HCT116 (cell line): ENCODE measurements around the gene NFKBIL1. TPM values are rescaled to one million over a fixed set of nuclear protein-coding genes. Genes with fewer than 3 reads are reported as not detected.

Source experiments
- ATAC-seq: fragments of 200-7000 bp; cut with Tn5 transposase; 2 replicates; pipeline ENCODE4 v1.9.1; 2020; ENCODE audit warnings: mild to moderate bottlenecking, moderate library complexity
- BruUV-seq: library from RNA; stranded (reverse); fragments of 400-500 nt; replicated peaks from 2 replicates; lab custom pipeline; 2021; lab: Mats Ljungman, UMichigan
- CTCF ChIA-PET: fragments of 300-600 bp; sonication (Branson Sonifier 250); formaldehyde crosslinking; loops from one replicate; lab custom pipeline; 2021; ENCODE audit warnings: antibody characterized with exemption; lab: Charles Lee
- POLR2A ChIA-PET: fragments of 300-600, 350-600 bp; sonication (Branson Sonifier 250); formaldehyde crosslinking; loops from one replicate; lab custom pipeline; 2021; ENCODE audit warnings: antibody characterized with exemption; lab: Charles Lee
- RAD21 ChIA-PET, 2 experiments: fragments of 300-600 bp; sonication (Branson Sonifier 250); formaldehyde crosslinking; loops; one replicate each; lab custom pipeline; 2023; ENCODE audit warnings: low total read pairs in 2 of 2; ENCODE audit not compliant: uncharacterized antibody in 2 of 2, unreplicated experiment in 2 of 2, low non-redundant PET in 1 of 2; lab: Charles Lee
- DNase-seq: peaks from one replicate; pipeline ENCODE4 v3.0.0-alpha.2; 2010; ENCODE audit warnings: low read depth, low spot score
- H2AFZ ChIP-seq: fragments of 200-600 bp; shearing (Covaris generic), sonication (generic); 2 replicates; pipeline ENCODE4 v1.6.1; 2017; ENCODE audit warnings: low read depth, mixed run types, mixed read lengths, antibody characterized with exemption, low read length; ENCODE audit not compliant: poor library complexity, severe bottlenecking
- H3K27ac ChIP-seq: 2 replicates; pipeline ENCODE4 v1.5.1; 2012; ENCODE audit warnings: low read depth, low read length
- H3K27me3 ChIP-seq: fragments of 200-600 bp; sonication (generic); 2 replicates; pipeline ENCODE4 v1.6.1; 2016; ENCODE audit warnings: mixed run types, low read length, mixed read lengths; ENCODE audit not compliant: insufficient read depth
- H3K36me3 ChIP-seq, 2 experiments: fragments of 200-500 bp in 1 of 2; fragments of 200-600 bp in 1 of 2; sonication (Bioruptor generic) in 1 of 2; sonication (generic) in 1 of 2; 2 replicates each; pipeline versions ENCODE4 v1.5.1 to v1.6.1; 2014 to 2016; ENCODE audit warnings: low read length in 2 of 2, inconsistent platforms in 1 of 2, mixed read lengths in 1 of 2, mixed run types in 1 of 2; ENCODE audit not compliant: insufficient read depth in 2 of 2, control insufficient read depth in 1 of 2
- H3K4me1 ChIP-seq, 2 experiments: fragments of 200-600 bp in 1 of 2; sonication (generic) in 1 of 2; 2 replicates each; pipeline versions ENCODE4 v1.5.1 to v1.6.1; 2012 to 2017; ENCODE audit warnings: low read length in 2 of 2, inconsistent platforms in 1 of 2, mild to moderate bottlenecking in 1 of 2, mixed read lengths in 1 of 2, mixed run types in 1 of 2, moderate library complexity in 1 of 2; ENCODE audit not compliant: insufficient read depth in 2 of 2, control insufficient read depth in 1 of 2
- H3K4me2 ChIP-seq: fragments of 200-600 bp; sonication (generic); 2 replicates; pipeline ENCODE4 v1.6.1; 2017; ENCODE audit warnings: mixed run types, low read length, mixed read lengths
- H3K4me3 ChIP-seq, 2 experiments: fragments of 200-600 bp in 1 of 2; sonication (generic) in 1 of 2; replicated peaks in 1 of 2; 2 replicates each; pipeline ENCODE4 v1.5.1; 2011 to 2016; ENCODE audit warnings: low read length in 2 of 2, control low read depth in 1 of 2, low read depth in 1 of 2, mild to moderate bottlenecking in 1 of 2, mixed read lengths in 1 of 2, mixed run types in 1 of 2
- H3K79me2 ChIP-seq: fragments of 200-600 bp; sonication (generic); 2 replicates; pipeline ENCODE4 v1.6.1; 2017; ENCODE audit warnings: mild to moderate bottlenecking, mixed run types, low read length, moderate library complexity, mixed read lengths; ENCODE audit not compliant: insufficient read depth
- H3K9ac ChIP-seq: fragments of 200-600 bp; sonication (generic); 2 replicates; pipeline ENCODE4 v1.6.1; 2016; ENCODE audit warnings: low read length, mixed read lengths
- H3K9me2 ChIP-seq: fragments of 200-600 bp; sonication (generic), shearing (Covaris generic); 2 replicates; pipeline ENCODE4 v1.6.1; 2017; ENCODE audit warnings: mixed run types, mild to moderate bottlenecking, moderate library complexity; ENCODE audit not compliant: insufficient read depth
- H3K9me3 ChIP-seq, 2 experiments: fragments of 200-500 bp in 1 of 2; fragments of 200-600 bp in 1 of 2; sonication (Bioruptor generic) in 1 of 2; sonication (generic) in 1 of 2; 2 replicates each; pipeline ENCODE4 v1.6.1; 2014 to 2017; ENCODE audit warnings: low read length in 2 of 2, mixed read lengths in 2 of 2, inconsistent platforms in 1 of 2, low read depth in 1 of 2, mild to moderate bottlenecking in 1 of 2, mixed run types in 1 of 2, moderate library complexity in 1 of 2; ENCODE audit not compliant: control insufficient read depth in 1 of 2, insufficient read depth in 1 of 2
- H4K20me1 ChIP-seq: fragments of 200-600 bp; sonication (generic), shearing (Covaris generic); 2 replicates; pipeline ENCODE4 v1.6.1; 2017; ENCODE audit warnings: mixed run types, mild to moderate bottlenecking, moderate library complexity; ENCODE audit not compliant: insufficient read depth
- ATF3 ChIP-seq: IDR thresholded peaks from 2 replicates; pipeline ENCODE4 v1.6.1; 2012
- CBX3 ChIP-seq: IDR thresholded peaks from 2 replicates; pipeline ENCODE4 v1.6.1; 2012; ENCODE audit warnings: low read depth
- CEBPB ChIP-seq: IDR thresholded peaks from 2 replicates; pipeline ENCODE4 v1.6.1; 2012; ENCODE audit warnings: low read depth
- EGR1 ChIP-seq: IDR thresholded peaks from 2 replicates; pipeline ENCODE4 v1.6.1; 2012; ENCODE audit warnings: low read depth
- EZH2 ChIP-seq: fragments of 200-600 bp; sonication (generic); IDR thresholded peaks from 2 replicates; pipeline ENCODE4 v1.6.1; 2017; ENCODE audit warnings: antibody characterized with exemption, mixed run types
- EZH2phosphoT487 ChIP-seq: fragments of 200-600 bp; IDR thresholded peaks from 2 replicates; pipeline ENCODE4 v1.6.1; 2018; ENCODE audit warnings: antibody characterized with exemption, borderline replicate concordance
- FOSL1 ChIP-seq: IDR thresholded peaks from 2 replicates; pipeline ENCODE4 v1.6.1; 2012; ENCODE audit warnings: low read depth
- JUND ChIP-seq: IDR thresholded peaks from 2 replicates; pipeline ENCODE4 v1.6.1; 2012
- MAX ChIP-seq: IDR thresholded peaks from 2 replicates; pipeline ENCODE4 v1.6.1; 2012
- POLR2A ChIP-seq: IDR thresholded peaks from 2 replicates; pipeline ENCODE4 v1.7.0; 2011; ENCODE audit warnings: borderline replicate concordance; ENCODE audit not compliant: insufficient read depth, insufficient read length; ENCODE audit errors: extremely low read depth
- POLR2AphosphoS5 ChIP-seq: IDR thresholded peaks from 2 replicates; pipeline ENCODE4 v1.6.1; 2011; ENCODE audit warnings: mild to moderate bottlenecking, low read depth, low read length, moderate library complexity
- RAD21 ChIP-seq: IDR thresholded peaks from 2 replicates; pipeline ENCODE4 v1.6.1; 2012; ENCODE audit warnings: low read depth, mild to moderate bottlenecking
- SIN3A ChIP-seq: IDR thresholded peaks from 2 replicates; pipeline ENCODE4 v1.6.1; 2012; ENCODE audit warnings: low read depth
- SP1 ChIP-seq: IDR thresholded peaks from 2 replicates; pipeline ENCODE4 v1.6.1; 2012; ENCODE audit warnings: low read depth
- SRF ChIP-seq: IDR thresholded peaks from 2 replicates; pipeline ENCODE4 v1.6.1; 2012; ENCODE audit warnings: low read depth
- TCF7L2 ChIP-seq: IDR thresholded peaks from 2 replicates; pipeline ENCODE4 v1.7.0; 2011; ENCODE audit warnings: borderline replicate concordance, inconsistent platforms; ENCODE audit not compliant: insufficient read depth, insufficient read length; ENCODE audit errors: extremely low read depth
- ZNF274 ChIP-seq: fragments of 200-500 bp; sonication (Bioruptor generic); IDR thresholded peaks from 2 replicates; pipeline ENCODE4 v1.6.1; 2014; ENCODE audit warnings: mild to moderate bottlenecking, low read depth, low read length, inconsistent platforms
- intact Hi-C: fragments of 100-400 bp; cut with micrococcal nuclease; formaldehyde crosslinking; loops from 2 replicates; pipeline ENCODE4 v1.10.0; 2022
- total RNA-seq: library from RNA; stranded (reverse); gene quantifications from one replicate; pipeline ENCODE4 v1.2.1, GENCODE V29; 2021; ENCODE audit not compliant: unreplicated experiment
- TF ChIP-seq, protein P1 (sequence below), 3 experiments: fragments of 200-600 bp in 1 of 3; sonication (generic) in 1 of 3; IDR thresholded peaks in 2 of 3; conservative IDR thresholded peaks in 1 of 3; 2 replicates each; pipeline ENCODE4 v1.5.1; 2012 to 2017; ENCODE audit warnings: low read depth in 2 of 3, low read length in 2 of 3, antibody characterized with exemption in 1 of 3, borderline replicate concordance in 1 of 3, control low read depth in 1 of 3, mild to moderate bottlenecking in 1 of 3, mixed read lengths in 1 of 3, mixed run types in 1 of 3, moderate library complexity in 1 of 3; ENCODE audit not compliant: insufficient read depth in 1 of 3
- TF ChIP-seq, protein P2 (sequence below): IDR thresholded peaks from 2 replicates; pipeline ENCODE4 v1.6.1; 2012; ENCODE audit warnings: low read depth

NFKBIL1 gene
- total RNA-seq, 1 experiment from 2014 or later = 26.6 TPM

DNA sequence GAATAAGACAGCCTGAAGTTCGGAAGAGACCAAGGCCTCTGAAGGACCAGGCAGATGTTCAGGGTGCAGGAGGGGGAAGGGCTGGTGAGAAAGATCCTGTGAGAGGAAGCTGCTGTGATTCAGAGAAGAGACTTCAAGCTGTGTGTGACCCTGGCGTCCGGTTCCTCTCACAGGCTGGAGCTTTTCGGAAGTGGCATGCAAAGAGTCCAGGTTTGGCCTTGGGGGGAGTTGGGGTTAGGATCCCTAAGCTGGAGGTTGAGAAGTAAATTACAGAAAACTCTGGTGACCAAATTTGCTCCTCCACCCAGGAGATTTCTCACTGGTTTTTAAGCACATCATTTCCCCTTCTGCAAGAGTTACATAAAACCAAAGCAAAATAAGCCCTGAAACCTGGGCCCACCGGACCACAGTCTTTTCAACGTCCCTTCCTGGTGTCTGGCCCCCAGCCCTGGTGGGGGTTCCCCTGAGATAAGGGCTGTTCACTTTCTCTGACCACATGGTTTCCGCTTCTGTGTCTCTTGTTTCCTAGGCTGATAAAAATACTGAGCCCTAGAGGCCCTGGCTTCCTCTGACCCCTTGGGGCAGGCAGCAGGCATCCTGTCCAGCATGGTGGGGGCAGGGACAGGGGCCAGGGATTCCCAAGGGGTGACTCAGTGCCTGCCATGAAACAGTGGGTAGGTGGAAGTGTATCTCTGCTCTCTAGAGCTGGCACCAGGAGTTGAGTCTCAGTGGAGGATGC is 12.7 kb downstream of the NFKBIL1 start (continued):
- TF ChIP-seq ZNF274 (no peak), CEBPB (no peak)

- BruUV-seq = no TSS peak
- Histone ChIP-seq H2AFZ (no peak overlapping the region), H3K9me2 (no peaks in the 10 kb centered on the region), H3K36me3 (peaks cover 16 to 20% of the 10 kb centered on the region in 2 experiments), H3K79me2 (peaks cover 6% of the 10 kb centered on the region; the same call in 1 of the 2 replicates), H4K20me1 (no peaks in the 10 kb centered on the region), H3K9ac (peak overlapping the region; percentile 31), H3K27ac (no peak overlapping the region), H3K4me2 (peak overlapping the region; percentile 72), H3K9me3 (no peaks in the 10 kb centered on the region), H3K27me3 (no peaks in the 10 kb centered on the region), H3K4me3 (0 out of 4 replicates have a peak overlapping the region, but pooled peaks of 1 of the 2 experiments have one; percentile 24), H3K4me1 (peaks cover 5 to 24% of the 10 kb centered on the region in 2 experiments; a peak in 3 of 4 replicates)
- ATAC-seq (peak; percentile 28; the same call in 1 of the 2 replicates), DNase-seq (no peak)
- ChIA-PET RAD21 (no interaction called here), CTCF (no interaction called here), POLR2A (no interaction called here)
- intact Hi-C loops = no loop called here
- no peak for TF ChIP-seq ATF3
- no peak for TF ChIP-seq FOSL1
- no peak for TF ChIP-seq MAX
- no peak for TF ChIP-seq TCF7L2
- no peak for TF ChIP-seq SP1
- no peak for TF ChIP-seq EGR1
- no peak for TF ChIP-seq SRF
- no peak for TF ChIP-seq POLR2A
- TF ChIP-seq RAD21 = no peak
- TF ChIP-seq CBX3 = no peak
- TF ChIP-seq, protein P1, sequence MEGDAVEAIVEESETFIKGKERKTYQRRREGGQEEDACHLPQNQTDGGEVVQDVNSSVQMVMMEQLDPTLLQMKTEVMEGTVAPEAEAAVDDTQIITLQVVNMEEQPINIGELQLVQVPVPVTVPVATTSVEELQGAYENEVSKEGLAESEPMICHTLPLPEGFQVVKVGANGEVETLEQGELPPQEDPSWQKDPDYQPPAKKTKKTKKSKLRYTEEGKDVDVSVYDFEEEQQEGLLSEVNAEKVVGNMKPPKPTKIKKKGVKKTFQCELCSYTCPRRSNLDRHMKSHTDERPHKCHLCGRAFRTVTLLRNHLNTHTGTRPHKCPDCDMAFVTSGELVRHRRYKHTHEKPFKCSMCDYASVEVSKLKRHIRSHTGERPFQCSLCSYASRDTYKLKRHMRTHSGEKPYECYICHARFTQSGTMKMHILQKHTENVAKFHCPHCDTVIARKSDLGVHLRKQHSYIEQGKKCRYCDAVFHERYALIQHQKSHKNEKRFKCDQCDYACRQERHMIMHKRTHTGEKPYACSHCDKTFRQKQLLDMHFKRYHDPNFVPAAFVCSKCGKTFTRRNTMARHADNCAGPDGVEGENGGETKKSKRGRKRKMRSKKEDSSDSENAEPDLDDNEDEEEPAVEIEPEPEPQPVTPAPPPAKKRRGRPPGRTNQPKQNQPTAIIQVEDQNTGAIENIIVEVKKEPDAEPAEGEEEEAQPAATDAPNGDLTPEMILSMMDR (IDR thresholded peaks at IDR 0.05 in 2 of 3, conservative IDR thresholded peaks at IDR 0.05 in 1 of 3; ENCODE audit: borderline replicate concordance in 1 of 3, insufficient read depth in 1 of 3, low read depth in 2 of 3, low read length in 2 of 3) = no peak
- TF ChIP-seq SIN3A = no peak
- no peak for TF ChIP-seq EZH2phosphoT487
- no peak for TF ChIP-seq CEBPB
- TF ChIP-seq JUND = no peak
- TF ChIP-seq, protein P2, sequence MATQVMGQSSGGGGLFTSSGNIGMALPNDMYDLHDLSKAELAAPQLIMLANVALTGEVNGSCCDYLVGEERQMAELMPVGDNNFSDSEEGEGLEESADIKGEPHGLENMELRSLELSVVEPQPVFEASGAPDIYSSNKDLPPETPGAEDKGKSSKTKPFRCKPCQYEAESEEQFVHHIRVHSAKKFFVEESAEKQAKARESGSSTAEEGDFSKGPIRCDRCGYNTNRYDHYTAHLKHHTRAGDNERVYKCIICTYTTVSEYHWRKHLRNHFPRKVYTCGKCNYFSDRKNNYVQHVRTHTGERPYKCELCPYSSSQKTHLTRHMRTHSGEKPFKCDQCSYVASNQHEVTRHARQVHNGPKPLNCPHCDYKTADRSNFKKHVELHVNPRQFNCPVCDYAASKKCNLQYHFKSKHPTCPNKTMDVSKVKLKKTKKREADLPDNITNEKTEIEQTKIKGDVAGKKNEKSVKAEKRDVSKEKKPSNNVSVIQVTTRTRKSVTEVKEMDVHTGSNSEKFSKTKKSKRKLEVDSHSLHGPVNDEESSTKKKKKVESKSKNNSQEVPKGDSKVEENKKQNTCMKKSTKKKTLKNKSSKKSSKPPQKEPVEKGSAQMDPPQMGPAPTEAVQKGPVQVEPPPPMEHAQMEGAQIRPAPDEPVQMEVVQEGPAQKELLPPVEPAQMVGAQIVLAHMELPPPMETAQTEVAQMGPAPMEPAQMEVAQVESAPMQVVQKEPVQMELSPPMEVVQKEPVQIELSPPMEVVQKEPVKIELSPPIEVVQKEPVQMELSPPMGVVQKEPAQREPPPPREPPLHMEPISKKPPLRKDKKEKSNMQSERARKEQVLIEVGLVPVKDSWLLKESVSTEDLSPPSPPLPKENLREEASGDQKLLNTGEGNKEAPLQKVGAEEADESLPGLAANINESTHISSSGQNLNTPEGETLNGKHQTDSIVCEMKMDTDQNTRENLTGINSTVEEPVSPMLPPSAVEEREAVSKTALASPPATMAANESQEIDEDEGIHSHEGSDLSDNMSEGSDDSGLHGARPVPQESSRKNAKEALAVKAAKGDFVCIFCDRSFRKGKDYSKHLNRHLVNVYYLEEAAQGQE = no peak
- no peak for TF ChIP-seq POLR2AphosphoS5
- TF ChIP-seq ZNF274 = no peak
- no peak for TF ChIP-seq EZH2
Measured at GRCh38 chr6:31560697-31561058, 13.3 kb downstream of the NFKBIL1 start.
